Osteocyte (in vitro differentiated cells): ENCODE data around the gene AAGAB. TPM values are rescaled to one million over a fixed set of nuclear protein-coding genes. Genes with fewer than 3 reads are reported as not detected.
"Not testable (repeated sequence)": the region's sequence is repeated elsewhere in the genome, so short reads cannot be mapped to it uniquely, and the experiment has no call there.

Experiments used
- DNase-seq: peaks from one replicate; pipeline ENCODE4 v3.0.0; 2021; ENCODE audit warnings: mixed read lengths; ENCODE audit not compliant: unreplicated experiment; ENCODE audit errors: extremely low spot score
- H3K27ac Mint-ChIP-seq: one replicate; pipeline ENCODE4 v1.8.0; 2021; ENCODE audit warnings: mild to moderate bottlenecking, mixed read lengths; ENCODE audit not compliant: unreplicated experiment
- H3K27me3 Mint-ChIP-seq: one replicate; pipeline ENCODE4 v1.8.0; 2021; ENCODE audit warnings: mixed read lengths; ENCODE audit not compliant: unreplicated experiment
- H3K36me3 Mint-ChIP-seq: one replicate; pipeline ENCODE4 v1.8.0; 2021; ENCODE audit warnings: mixed read lengths; ENCODE audit not compliant: unreplicated experiment
- H3K4me1 Mint-ChIP-seq: one replicate; pipeline ENCODE4 v1.8.0; 2021; ENCODE audit warnings: mixed read lengths; ENCODE audit not compliant: unreplicated experiment
- H3K4me3 Mint-ChIP-seq: one replicate; pipeline ENCODE4 v1.8.0; 2021; ENCODE audit warnings: mild to moderate bottlenecking, moderate library complexity, mixed read lengths; ENCODE audit not compliant: unreplicated experiment
- H3K9me3 Mint-ChIP-seq: one replicate; pipeline ENCODE4 v1.8.0; 2021; ENCODE audit warnings: mixed read lengths; ENCODE audit not compliant: unreplicated experiment
- total RNA-seq: library from RNA; stranded (reverse); gene quantifications from 2 replicates; pipeline ENCODE4 v1.2.1, GENCODE V29; 2021
- TF ChIP-seq, protein P1 (sequence below): fragments of 200-600 bp; sonication (generic); IDR thresholded peaks from 2 replicates; pipeline ENCODE4 v1.5.0; 2021; ENCODE audit warnings: antibody characterized with exemption, mild to moderate bottlenecking, moderate library complexity

Gene AAGAB
- total RNA-seq, 1 donor from 2014 or later: 32.8 TPM

- no peaks in the 10 kb centered on the region for H3K27me3 Mint-ChIP-seq
- H3K4me1 Mint-ChIP-seq: peaks cover 17% of the 10 kb centered on the region
- H3K36me3 Mint-ChIP-seq: peaks cover 8% of the 10 kb centered on the region
- no peaks in the 10 kb centered on the region for H3K9me3 Mint-ChIP-seq
- TF ChIP-seq, protein P1, sequence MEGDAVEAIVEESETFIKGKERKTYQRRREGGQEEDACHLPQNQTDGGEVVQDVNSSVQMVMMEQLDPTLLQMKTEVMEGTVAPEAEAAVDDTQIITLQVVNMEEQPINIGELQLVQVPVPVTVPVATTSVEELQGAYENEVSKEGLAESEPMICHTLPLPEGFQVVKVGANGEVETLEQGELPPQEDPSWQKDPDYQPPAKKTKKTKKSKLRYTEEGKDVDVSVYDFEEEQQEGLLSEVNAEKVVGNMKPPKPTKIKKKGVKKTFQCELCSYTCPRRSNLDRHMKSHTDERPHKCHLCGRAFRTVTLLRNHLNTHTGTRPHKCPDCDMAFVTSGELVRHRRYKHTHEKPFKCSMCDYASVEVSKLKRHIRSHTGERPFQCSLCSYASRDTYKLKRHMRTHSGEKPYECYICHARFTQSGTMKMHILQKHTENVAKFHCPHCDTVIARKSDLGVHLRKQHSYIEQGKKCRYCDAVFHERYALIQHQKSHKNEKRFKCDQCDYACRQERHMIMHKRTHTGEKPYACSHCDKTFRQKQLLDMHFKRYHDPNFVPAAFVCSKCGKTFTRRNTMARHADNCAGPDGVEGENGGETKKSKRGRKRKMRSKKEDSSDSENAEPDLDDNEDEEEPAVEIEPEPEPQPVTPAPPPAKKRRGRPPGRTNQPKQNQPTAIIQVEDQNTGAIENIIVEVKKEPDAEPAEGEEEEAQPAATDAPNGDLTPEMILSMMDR: no peak
- H3K27ac Mint-ChIP-seq: no peak overlapping the region
- H3K4me3 Mint-ChIP-seq: no peak overlapping the region
- DNase-seq: no peak
Observed at GRCh38 chr15:67156426-67156825, 98.0 kb downstream of the AAGAB start.

DNA sequence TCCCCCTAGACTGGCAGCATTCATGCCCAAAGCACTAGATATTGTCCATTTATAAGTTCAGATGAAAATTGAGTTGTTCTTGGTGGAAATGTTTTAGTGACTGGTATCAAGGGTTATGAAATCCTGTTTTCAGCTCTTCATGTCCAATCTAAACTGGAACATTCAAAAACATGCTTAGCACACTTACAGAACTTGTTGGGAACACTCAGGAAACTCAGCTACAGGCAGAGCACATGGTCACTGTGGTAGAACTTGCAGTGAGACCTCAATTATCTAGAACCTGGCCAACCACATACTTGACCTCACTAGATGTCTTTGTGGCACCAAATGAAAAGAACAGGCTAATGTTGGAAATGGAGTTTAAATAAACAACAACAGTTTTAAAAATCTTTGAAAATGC, 100.2 kb downstream of the AAGAB start:
- no peak overlapping the region for H3K27ac Mint-ChIP-seq
- no peak overlapping the region for H3K4me3 Mint-ChIP-seq
- H3K36me3 Mint-ChIP-seq: peaks cover 8% of the 10 kb centered on the region
- no peaks in the 10 kb centered on the region for H3K9me3 Mint-ChIP-seq
- peaks cover 34% of the 10 kb centered on the region for H3K4me1 Mint-ChIP-seq
- H3K27me3 Mint-ChIP-seq: no peaks in the 10 kb centered on the region
- no peak for DNase-seq
- TF ChIP-seq, protein P1: no peak

DNA sequence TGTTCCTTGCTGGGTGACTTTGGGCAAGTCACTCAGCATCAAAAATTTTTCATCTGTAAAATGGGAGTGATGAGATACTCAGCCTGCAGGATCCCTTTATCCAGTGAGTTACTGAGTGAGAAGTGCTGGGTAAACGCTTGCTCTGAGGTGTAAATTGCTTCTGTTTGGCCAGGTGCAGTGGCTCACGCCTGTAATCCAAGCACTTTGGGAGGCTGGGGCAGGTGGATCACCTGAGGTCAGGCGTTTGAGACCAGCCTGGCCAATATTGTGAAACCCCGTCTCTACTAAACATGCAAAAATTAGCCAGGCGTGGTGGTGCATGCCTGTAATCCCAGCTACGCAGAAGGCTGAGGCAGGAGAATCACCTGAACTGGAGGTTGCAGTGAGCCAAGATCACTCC, 101.4 kb downstream of the AAGAB start:
- not testable (repeated sequence) for H3K27ac Mint-ChIP-seq, DNase-seq, H3K36me3 Mint-ChIP-seq, H3K9me3 Mint-ChIP-seq, H3K27me3 Mint-ChIP-seq, H3K4me3 Mint-ChIP-seq
- peaks cover 46% of the 10 kb centered on the region for H3K4me1 Mint-ChIP-seq

DNA sequence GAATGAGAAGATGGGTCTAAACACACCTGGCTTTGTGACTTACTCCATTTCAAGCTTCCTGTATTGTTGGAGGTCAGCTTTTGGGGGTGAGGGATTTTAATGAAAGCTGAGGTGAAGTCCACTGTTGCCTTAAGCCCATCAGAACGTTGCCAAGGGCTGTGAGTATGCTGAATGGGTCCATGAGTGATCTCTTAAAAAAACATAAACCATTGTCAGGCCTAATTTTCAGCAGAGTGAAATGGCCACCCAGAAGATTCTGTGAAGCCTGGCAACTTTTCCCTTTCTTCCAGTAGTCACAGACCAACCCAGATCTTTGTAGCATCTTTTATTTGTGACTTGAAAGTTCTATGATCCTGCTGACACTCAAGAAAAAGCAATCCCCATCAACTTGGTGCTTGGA, 102.0 kb downstream of the AAGAB start:
- Mint-ChIP-seq H3K27me3 (no peaks in the 10 kb centered on the region), H3K4me3 (no peak overlapping the region), H3K36me3 (peaks cover 4% of the 10 kb centered on the region), H3K4me1 (peaks cover 48% of the 10 kb centered on the region), H3K27ac (no peak overlapping the region), H3K9me3 (no peaks in the 10 kb centered on the region)
- DNase-seq: no peak
- TF ChIP-seq, protein P1: no peak

Other genes starting within 250 kb of the AAGAB start
- gene SMAD3, start 189.1 kb downstream of the AAGAB start, total RNA-seq: 35.8 and 39.7 TPM in 2 replicates
- gene IQCH, start 125 bp upstream of the AAGAB start, total RNA-seq: 1.2 and 2.0 TPM in 2 replicates